Upper lobe of left lung (tissue), 4 donors: ENCODE measurements around the gene SNX13.

Source experiments
- CTCF ChIP-seq, 6 experiments: fragments of 450-650 bp in 4 of 6; fragments of 200-600 bp in 2 of 6; sonication (generic) in 2 of 6; IDR thresholded peaks; one replicate each; pipeline ENCODE4 v1.5.1; 2016 to 2019; ENCODE audit warnings: antibody characterized with exemption in 6 of 6
- EP300 ChIP-seq, 4 donors: sonication (generic); formaldehyde crosslinking; IDR thresholded peaks; one replicate each; pipeline ENCODE4 v1.5.1; 2017; ENCODE audit warnings: antibody characterized with exemption in 4 of 4, control low read depth in 2 of 4
- POLR2A ChIP-seq, 4 donors: fragments of 450-650 bp; IDR thresholded peaks; one replicate each; pipeline ENCODE4 v1.5.1; 2016 to 2017; ENCODE audit warnings: antibody characterized with exemption in 4 of 4, mild to moderate bottlenecking in 2 of 4

- TF ChIP-seq POLR2A (IDR thresholded peaks at IDR 0.05) (no peak), CTCF (IDR thresholded peaks at IDR 0.05) (no peak), EP300 (IDR thresholded peaks at IDR 0.05) (no peak)
These were observed 27.0 kb downstream of the SNX13 start for GRCh38 chr7:17913250-17913649.
